K562 (cell line): Measurements from ENCODE around the gene USP19. TPM values are rescaled to one million over a fixed set of nuclear protein-coding genes. Genes with fewer than 3 reads are reported as not detected.

ENCODE experiments used
- ARID1B ChIP-seq: fragments of 450-650 bp; IDR thresholded peaks from 2 replicates; pipeline ENCODE4 v1.6.1; 2016; ENCODE audit warnings: antibody characterized with exemption, mild to moderate bottlenecking, inconsistent platforms
- CHCHD3 ChIP-seq: fragments of 250-450 bp; sonication (Bioruptor Pico); IDR thresholded peaks from 2 replicates; pipeline ENCODE4 v2.1.2; 2022; ENCODE audit warnings: mild to moderate bottlenecking
- CHD4 ChIP-seq: fragments of 200-600 bp; sonication (generic); IDR thresholded peaks from 3 replicates; pipeline ENCODE4 v1.6.1; 2012; ENCODE audit warnings: low read depth, mild to moderate bottlenecking, mixed read lengths, low read length, inconsistent platforms; ENCODE audit not compliant: insufficient read depth, insufficient replicate concordance, poor library complexity, severe bottlenecking
- CTBP1 ChIP-seq: fragments of 450-650 bp; IDR thresholded peaks from 2 replicates; pipeline ENCODE4 v1.6.1; 2016; ENCODE audit warnings: borderline replicate concordance
- FIP1L1 ChIP-seq: fragments of 200-400 bp; formaldehyde crosslinking; IDR thresholded peaks from 2 replicates; pipeline ENCODE4 v1.6.1; 2018; ENCODE audit warnings: mild to moderate bottlenecking, low read depth, low read length; ENCODE audit not compliant: poor library complexity, severe bottlenecking
- GTF2A2 ChIP-seq: IDR thresholded peaks from 2 replicates; pipeline ENCODE4 v1.6.1; 2016; ENCODE audit warnings: mild to moderate bottlenecking, missing genetic modification characterization, missing compliant biosample characterization
- HMG20A ChIP-seq: fragments of 450-650 bp; formaldehyde crosslinking; conservative IDR thresholded peaks from 2 replicates; pipeline ENCODE4 v1.4.0; 2020; ENCODE audit warnings: mild to moderate bottlenecking, mixed read lengths
- HNRNPK ChIP-seq: fragments of 200-400 bp; formaldehyde crosslinking; IDR thresholded peaks from one replicate; pipeline ENCODE4 v1.6.1; 2018; ENCODE audit warnings: mild to moderate bottlenecking, low read depth, low read length; ENCODE audit not compliant: poor library complexity, severe bottlenecking
- MTA2 ChIP-seq: fragments of 450-650 bp; IDR thresholded peaks from 2 replicates; pipeline ENCODE4 v1.6.1; 2016; ENCODE audit warnings: low read depth
- NR1H2 ChIP-seq: sonication (generic); formaldehyde crosslinking; IDR thresholded peaks from 2 replicates; pipeline ENCODE4 v1.4.0; 2020; ENCODE audit warnings: mild to moderate bottlenecking, missing genetic modification reagents
- RB1 ChIP-seq: fragments of 450-650 bp; IDR thresholded peaks from 2 replicates; pipeline ENCODE4 v1.6.1; 2017; ENCODE audit warnings: low read depth, mild to moderate bottlenecking
- SUPT5H ChIP-seq: fragments of 450-650 bp; IDR thresholded peaks from 2 replicates; pipeline ENCODE4 v1.6.1; 2016
- TAF15 ChIP-seq: fragments of 200-400 bp; formaldehyde crosslinking; IDR thresholded peaks from 2 replicates; pipeline ENCODE4 v1.6.1; 2017; ENCODE audit warnings: mild to moderate bottlenecking, low read depth, low read length, moderate library complexity
- ZC3H4 ChIP-seq: sonication (generic); formaldehyde crosslinking; IDR thresholded peaks from 2 replicates; pipeline ENCODE4 v1.9.0; 2021; ENCODE audit warnings: missing genetic modification reagents, borderline replicate concordance
- ZNF184 ChIP-seq: sonication (generic); formaldehyde crosslinking; IDR thresholded peaks from 2 replicates; pipeline ENCODE4 v1.5.0; 2020; ENCODE audit warnings: missing genetic modification reagents
- ZNF232 ChIP-seq: sonication (generic); formaldehyde crosslinking; IDR thresholded peaks from 2 replicates; pipeline ENCODE4 v1.8.0; 2022; ENCODE audit warnings: mild to moderate bottlenecking, missing genetic modification reagents
- ZNF239 ChIP-seq: fragments of 250-450 bp; sonication (Bioruptor Pico); IDR thresholded peaks from 2 replicates; pipeline ENCODE4 v1.4.0; 2020; ENCODE audit warnings: mild to moderate bottlenecking
- ZNF318 ChIP-seq, 2 experiments: fragments of 450-650 bp; IDR thresholded peaks; 2 replicates each; pipeline ENCODE4 v1.6.1; 2016; ENCODE audit warnings: mild to moderate bottlenecking in 2 of 2, borderline replicate concordance in 1 of 2, low read depth in 1 of 2, moderate library complexity in 1 of 2
- ZNF445 ChIP-seq: fragments of 250-450 bp; sonication (Bioruptor Pico); IDR thresholded peaks from 2 replicates; pipeline ENCODE4 v1.4.0; 2020; ENCODE audit warnings: low read depth, mild to moderate bottlenecking, moderate library complexity
- ZNF512 ChIP-seq: IDR thresholded peaks from 2 replicates; pipeline ENCODE4 v1.6.1; 2016; ENCODE audit warnings: missing genetic modification characterization, missing compliant biosample characterization
- polyA plus RNA-seq, 8 experiments: library from polyadenylated mRNA; depleted of rRNA in 4 of 8; stranded (reverse) in 5 of 8; unstranded in 3 of 8; fragments of >200 nt; fragmentation: Nextera tagmentation in 2 of 8; fragmentation: Illumina TruSeq in 1 of 8; extraction: Ambion mirVana in 2 of 8; extraction: Trizol in 1 of 8; gene quantifications; 2 replicates each; pipeline versions ENCODE4 v1.2.1 to v1.2.3, GENCODE V29; 2011 to 2014; ENCODE audit warnings: inconsistent platforms in 1 of 8, missing spikeins in 1 of 8
- total RNA-seq, 7 experiments: library from RNA; depleted of rRNA in 6 of 7; stranded (reverse); fragments of >200 nt in 6 of 7; fragmentation: Illumina TruSeq in 2 of 7; extraction: Trizol in 2 of 7; gene quantifications; 2 replicates each; pipeline versions ENCODE4 v1.2.1 to v1.2.3, GENCODE V29; 2011 to 2021; ENCODE audit warnings: low replicate concordance in 1 of 7

USP19 gene
- total and polyA plus RNA-seq, 9 of the 15 experiments (the other 6 are each of a cell fraction or from before 2014, with no cell fraction given): 0.24 to 65.9 (median 36.9) TPM

GRCh38 chr3:49120438-49121131 lies at the start of gene USP19 (continued):
- TF ChIP-seq CTBP1: peak; percentile 49; the same call in 1 of the 2 replicates
- no peak for TF ChIP-seq CHD4
- TF ChIP-seq GTF2A2 (tag): no peak
- no peak for TF ChIP-seq ZNF239
- TF ChIP-seq SUPT5H: peak; percentile 83
- TF ChIP-seq MTA2: no peak
- no peak for TF ChIP-seq ZNF512
- no peak for TF ChIP-seq TAF15
- no peak; the same call in 1 of the 2 replicates for TF ChIP-seq RB1
- TF ChIP-seq HMG20A (CRISPR knock-in tag): no peak
- TF ChIP-seq ZNF318 (IDR thresholded peaks at IDR 0.05; ENCODE audit: borderline replicate concordance in 1 of 2, low read depth in 1 of 2): no peak
- no peak for TF ChIP-seq ARID1B
- no peak; the same call in 1 of the 2 replicates for TF ChIP-seq ZC3H4 (CRISPR knock-in tag)
- TF ChIP-seq ZNF232 (CRISPR knock-in tag): peak; percentile 36; the same call in 1 of the 2 replicates
- TF ChIP-seq HNRNPK: no peak
- TF ChIP-seq ZNF445 (CRISPR knock-in tag): no peak
- TF ChIP-seq CHCHD3: no peak
- no peak for TF ChIP-seq FIP1L1
- no peak for TF ChIP-seq ZNF184 (CRISPR knock-in tag)
- no peak for TF ChIP-seq NR1H2 (CRISPR knock-in tag)
